NB4 (cell line): ENCODE results near the gene SLBP.

Source experiments
- DNase-seq: peaks from one replicate; pipeline ENCODE4 v3.0.0; 2010; ENCODE audit warnings: low read depth
- H3K4me3 ChIP-seq: one replicate; pipeline ENCODE4 v1.5.1; 2011; ENCODE audit warnings: mild to moderate bottlenecking, low read depth, low read length, moderate library complexity
- CTCF ChIP-seq: IDR thresholded peaks from one replicate; pipeline ENCODE4 v1.5.1; 2012; ENCODE audit warnings: low read depth, low read length
- MAX ChIP-seq: IDR thresholded peaks from 2 replicates; pipeline ENCODE4 v1.6.1; 2011; ENCODE audit warnings: low read depth, low read length
- MYC ChIP-seq: IDR thresholded peaks from 2 replicates; pipeline ENCODE4 v1.6.1; 2011; ENCODE audit warnings: low read depth, low read length
- POLR2A ChIP-seq: IDR thresholded peaks from 2 replicates; pipeline ENCODE4 v1.6.1; 2011; ENCODE audit warnings: mild to moderate bottlenecking; ENCODE audit not compliant: insufficient read length; ENCODE audit errors: extremely low read depth

The SLBP gene

GRCh38 chr4:1743551-1743950 lies 31.4 kb upstream of the SLBP start:
- TF ChIP-seq POLR2A (no peak), CTCF (no peak), MYC (no peak), MAX (no peak)
- no peak for DNase-seq
- no peak overlapping the region for H3K4me3 ChIP-seq

GRCh38 chr4:1741208-1741607 lies 29.1 kb upstream of the SLBP start:
- TF ChIP-seq MAX (no peak), MYC (no peak), POLR2A (no peak), CTCF (no peak)
- no peak overlapping the region for H3K4me3 ChIP-seq
- no peak for DNase-seq

- no peak overlapping the region for H3K4me3 ChIP-seq
- DNase-seq, result no peak
- TF ChIP-seq MAX (no peak), MYC (no peak), CTCF (no peak), POLR2A (no peak)
Observed at GRCh38 chr4:1740021-1740545, 28.0 kb upstream of the SLBP start.

- DNase-seq, result no peak
- H3K4me3 ChIP-seq, result no peak overlapping the region
- TF ChIP-seq MYC, result no peak
- no peak for TF ChIP-seq MAX
- TF ChIP-seq POLR2A, result no peak
- no peak for TF ChIP-seq CTCF
Observed at GRCh38 chr4:1739358-1739757, 27.2 kb upstream of the SLBP start.

- no peak for TF ChIP-seq MAX
- no peak for TF ChIP-seq CTCF
- TF ChIP-seq MYC, result no peak
- TF ChIP-seq POLR2A, result no peak
- no peak overlapping the region for H3K4me3 ChIP-seq
- no peak for DNase-seq
Observed at GRCh38 chr4:1738410-1738809, 26.3 kb upstream of the SLBP start.
